ENCODE data around the gene YKT6. TPM values are rescaled to one million over a fixed set of nuclear protein-coding genes. Genes with fewer than 3 reads are reported as not detected.

YKT6 gene
- total RNA-seq, 1 donor from 2014 or later: 153 TPM

GRCh38 chr7:44257618-44258422 is 57.0 kb downstream of the YKT6 start:
- peak; percentile 97 for DNase-seq (ENCODE audit: low read depth)

DNA sequence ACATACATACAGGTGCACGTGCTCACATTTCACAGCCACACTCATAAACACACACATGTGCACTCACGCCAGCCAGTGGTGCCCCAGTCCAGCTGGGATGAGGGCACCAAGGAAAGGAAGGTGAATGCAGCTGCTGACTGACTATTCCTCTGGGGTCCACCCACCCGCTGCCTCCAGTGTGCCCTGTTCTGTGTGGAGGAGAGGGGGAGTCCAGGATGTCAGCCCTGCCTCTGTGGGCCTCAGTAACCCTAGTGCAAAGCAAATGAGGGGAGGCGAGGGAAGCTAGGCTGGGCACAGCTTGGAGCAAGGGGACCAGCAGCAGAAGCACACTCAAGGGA is 57.6 kb downstream of the YKT6 start:
- DNase-seq (ENCODE audit: low read depth): no peak

- DNase-seq (ENCODE audit: low read depth): peak; percentile 82
Measured at GRCh38 chr7:44258865-44259546, 58.2 kb downstream of the YKT6 start.

DNA sequence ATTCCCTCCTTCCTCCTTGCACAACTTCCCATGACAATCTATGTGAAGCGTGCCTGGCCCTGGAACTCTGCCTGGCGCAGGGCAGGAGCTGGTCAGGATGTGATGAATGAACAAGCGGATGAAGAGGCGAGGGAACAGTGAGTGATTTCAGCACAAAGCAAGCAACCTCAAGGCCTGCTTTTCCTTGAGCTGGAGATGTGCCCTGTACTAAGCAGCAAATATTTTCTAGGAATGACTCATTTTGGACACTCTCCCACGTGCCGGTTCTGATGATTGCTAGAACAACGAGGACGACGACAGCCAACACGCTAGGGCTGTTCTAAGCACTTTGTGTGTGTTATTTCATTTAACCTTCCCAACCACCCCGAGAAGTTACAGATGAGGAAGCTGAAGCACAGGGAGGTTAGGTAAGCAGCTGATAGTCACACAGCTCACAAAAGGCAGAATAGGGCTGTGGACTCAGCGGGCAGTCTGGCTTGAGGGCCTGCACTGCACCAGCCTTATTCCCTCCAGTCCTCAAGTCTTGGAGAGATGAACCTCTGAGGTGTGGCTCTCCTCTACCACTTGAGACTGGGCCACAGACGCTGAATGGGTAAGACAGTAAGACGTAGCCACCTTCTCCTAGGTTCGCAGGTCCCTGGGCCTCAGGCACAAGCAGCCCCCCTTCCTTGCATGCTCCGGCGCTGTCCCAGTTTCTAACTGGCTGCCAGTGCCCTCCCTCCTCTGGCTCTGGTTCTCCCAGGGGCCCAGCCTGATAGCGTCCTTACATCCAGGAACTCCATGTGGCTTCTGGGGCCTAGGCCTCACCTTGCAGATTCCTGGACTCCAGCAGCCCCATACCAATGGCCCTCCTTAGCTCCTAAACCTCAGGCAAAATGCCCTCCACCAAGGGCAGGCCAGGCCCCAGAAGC is 59.0 kb downstream of the YKT6 start:
- peak; percentile 50 for DNase-seq (ENCODE audit: low read depth)

DNA sequence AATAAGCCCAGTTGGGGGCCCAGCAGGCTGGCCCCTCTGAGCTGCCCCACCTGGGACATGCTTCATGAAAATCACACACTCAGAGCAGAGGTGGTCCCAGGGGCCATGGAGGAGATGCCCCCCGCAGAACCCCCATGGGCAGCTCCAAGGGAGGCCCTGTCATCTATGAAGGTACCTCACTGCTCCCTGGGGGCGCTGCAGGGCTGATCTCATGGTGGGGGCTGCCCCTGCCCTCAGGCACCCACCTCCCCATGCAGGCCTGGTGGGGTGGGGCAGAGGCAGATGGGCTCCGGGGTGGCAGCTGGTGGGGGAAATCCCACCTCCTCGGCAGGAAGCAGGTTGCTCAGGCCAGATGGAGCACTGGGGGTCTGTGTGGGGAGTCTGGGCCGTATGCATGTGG is 60.5 kb downstream of the YKT6 start:
- DNase-seq (ENCODE audit: low read depth): no peak

DNA sequence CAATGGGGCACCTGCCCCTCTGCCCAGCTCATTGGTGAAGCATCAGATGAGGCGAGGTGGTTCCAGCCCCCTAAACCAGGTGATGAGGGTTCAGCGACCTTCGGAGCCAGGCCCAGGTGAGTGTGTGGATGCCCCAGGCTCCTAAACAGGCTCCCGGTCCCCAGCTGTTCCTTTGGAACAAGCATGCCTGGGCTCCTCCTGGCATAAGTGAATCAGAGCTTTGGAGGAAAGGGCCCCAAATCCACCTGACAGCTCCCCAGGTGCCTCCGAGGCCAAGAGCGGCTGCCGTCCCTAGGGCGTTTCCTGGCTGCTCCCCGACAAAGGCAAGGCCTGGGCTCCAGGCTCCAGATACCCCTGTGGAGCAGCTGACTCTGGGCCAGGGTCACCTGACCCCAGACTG is 61.3 kb downstream of the YKT6 start:
- DNase-seq (ENCODE audit: low read depth): no peak

DNA sequence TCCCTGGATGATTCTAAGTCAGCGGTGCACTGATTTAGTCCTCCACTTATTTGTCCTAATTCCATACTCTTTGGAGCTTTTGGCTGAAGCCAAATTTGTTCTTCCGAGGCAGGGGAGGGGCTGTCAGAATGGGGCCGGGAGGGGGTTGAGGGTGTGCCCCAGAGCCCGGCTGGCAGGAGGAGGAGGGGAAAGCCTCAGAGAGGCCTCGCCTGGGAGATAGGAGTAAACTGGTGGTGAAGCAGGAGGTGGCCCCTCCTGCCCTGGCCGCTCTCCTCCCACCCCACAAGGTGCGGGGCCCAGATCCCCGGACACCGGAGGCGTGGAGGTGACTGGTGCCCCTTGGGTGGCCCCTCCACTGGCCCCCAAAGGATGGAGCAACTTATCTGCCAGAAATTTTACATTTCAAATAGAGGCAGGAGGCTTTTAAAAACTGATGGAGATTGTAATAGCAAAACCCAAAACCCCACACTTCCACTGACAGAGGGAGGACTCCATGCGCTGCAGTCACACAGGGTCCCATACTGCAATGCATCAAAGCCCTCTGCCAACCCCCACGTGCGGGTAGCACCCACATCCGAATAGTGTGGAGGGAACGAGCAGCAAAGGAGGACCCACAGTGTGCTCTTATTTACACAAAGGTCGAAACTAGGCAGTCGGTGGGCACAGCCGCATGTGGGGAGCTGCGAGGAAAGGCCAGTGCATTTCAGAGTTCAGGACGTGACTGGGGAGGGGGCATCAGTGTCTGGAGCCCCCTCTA is 62.7 kb downstream of the YKT6 start:
- no peak for DNase-seq (ENCODE audit: low read depth)

Other genes with a start within 250 kb of the YKT6 start
- not detected in 2 replicates for gene SPDYE1, start 203.1 kb upstream of the YKT6 start, total RNA-seq
- 112 and 153 TPM in 2 replicates for gene DBNL, start 156.3 kb upstream of the YKT6 start, total RNA-seq
- gene PGAM2, start 135.4 kb upstream of the YKT6 start, total RNA-seq: 62.5 and 81.2 TPM in 2 replicates
- 39.4 and 40.3 TPM in 2 replicates for gene POLM, start 118.4 kb upstream of the YKT6 start, total RNA-seq
- gene AEBP1, start 96.6 kb upstream of the YKT6 start, total RNA-seq: 0.75 and 1.2 TPM in 2 replicates
- gene POLD2, start 77.4 kb upstream of the YKT6 start, total RNA-seq: 199 and 211 TPM in 2 replicates
- gene MYL7, start 59.6 kb upstream of the YKT6 start, total RNA-seq: not detected in 2 replicates
- gene GCK, start 11.5 kb upstream of the YKT6 start, total RNA-seq: 0.13 TPM in 1 of 2 replicates, not detected in the other
- 31.8 and 34.0 TPM in 2 replicates for gene CAMK2B, start 124.6 kb downstream of the YKT6 start, total RNA-seq